Left kidney (tissue), 2 donors: ENCODE data around the gene F7. TPM values are rescaled to one million over a fixed set of nuclear protein-coding genes. Genes with fewer than 3 reads are reported as not detected.
"Not testable (repeated sequence)": the region's sequence is repeated elsewhere in the genome, so short reads cannot be mapped to it uniquely, and the experiment has no call there.

Source experiments
- DNase-seq: peaks from one replicate; pipeline ENCODE4 v3.0.0-alpha.2; 2013
- polyA plus RNA-seq: library from polyadenylated mRNA; unstranded; fragments of 120-200 nt; gene quantifications from one replicate; pipeline ENCODE4 v1.2.1, GENCODE V29; 2013; ENCODE audit not compliant: insufficient read length

The F7 gene
- polyA plus RNA-seq, 1 donor = 4.3 TPM

DNA sequence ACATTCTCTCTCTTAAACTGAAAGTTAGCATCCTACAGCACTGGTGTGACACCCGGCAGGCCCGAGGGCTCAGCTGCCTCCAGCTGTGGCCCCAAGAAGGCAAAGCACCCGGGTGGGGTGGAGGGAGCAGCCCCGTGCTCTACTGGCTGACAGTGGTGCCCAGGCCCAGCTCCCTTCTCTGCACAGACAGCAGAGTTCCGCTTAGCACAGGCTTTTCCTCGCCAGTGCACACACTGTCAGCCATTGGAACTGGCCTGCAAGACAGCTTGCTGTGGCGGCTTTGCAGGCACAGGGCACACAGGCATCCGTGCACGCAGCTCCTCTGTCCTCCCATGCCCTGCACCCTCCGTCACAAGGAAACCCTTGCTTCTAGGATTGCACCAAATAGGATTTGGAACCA lies 3.3 kb upstream of the F7 start:
- not testable (repeated sequence) for DNase-seq

DNA sequence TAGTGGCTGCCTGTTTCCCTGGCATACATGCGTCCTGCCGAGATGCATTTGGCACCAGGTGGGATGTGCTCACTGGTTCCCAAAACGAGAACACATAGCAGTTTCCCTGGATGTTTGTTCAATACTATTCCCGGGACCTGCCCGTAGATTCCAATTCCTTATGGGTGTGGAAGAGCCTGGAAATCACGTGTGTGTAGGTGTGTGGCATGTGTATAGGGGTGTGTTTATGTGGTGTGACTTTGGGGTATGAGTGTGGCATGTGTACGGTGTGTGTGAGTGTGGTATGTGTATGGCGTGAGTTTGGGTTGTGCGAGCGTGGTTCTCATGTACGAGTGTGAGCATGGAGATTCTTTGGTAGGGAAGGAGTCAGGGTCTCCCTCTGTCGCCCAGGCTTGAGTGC lies 2.9 kb upstream of the F7 start:
- DNase-seq = no peak

DNA sequence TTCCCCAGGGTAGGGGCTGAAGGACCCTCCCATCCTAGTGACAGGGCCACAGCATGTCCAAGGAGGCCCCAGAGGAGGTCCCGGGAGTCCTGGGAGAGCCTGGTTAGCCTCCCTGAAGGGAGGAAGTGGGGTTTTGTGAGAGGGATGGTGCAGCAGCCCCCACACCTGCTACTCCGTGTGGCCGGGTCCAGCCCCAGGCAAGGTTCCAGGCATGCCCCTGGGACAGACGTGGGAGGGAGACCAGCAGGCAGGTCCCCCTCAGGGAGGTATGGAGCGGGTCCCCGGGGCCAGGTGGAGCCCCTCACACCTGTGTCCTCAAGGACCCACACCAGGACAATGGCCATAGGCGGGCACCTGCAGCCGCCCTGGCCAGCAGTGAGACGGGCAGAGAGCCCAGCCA lies 1.9 kb upstream of the F7 start:
- DNase-seq = no peak

DNA sequence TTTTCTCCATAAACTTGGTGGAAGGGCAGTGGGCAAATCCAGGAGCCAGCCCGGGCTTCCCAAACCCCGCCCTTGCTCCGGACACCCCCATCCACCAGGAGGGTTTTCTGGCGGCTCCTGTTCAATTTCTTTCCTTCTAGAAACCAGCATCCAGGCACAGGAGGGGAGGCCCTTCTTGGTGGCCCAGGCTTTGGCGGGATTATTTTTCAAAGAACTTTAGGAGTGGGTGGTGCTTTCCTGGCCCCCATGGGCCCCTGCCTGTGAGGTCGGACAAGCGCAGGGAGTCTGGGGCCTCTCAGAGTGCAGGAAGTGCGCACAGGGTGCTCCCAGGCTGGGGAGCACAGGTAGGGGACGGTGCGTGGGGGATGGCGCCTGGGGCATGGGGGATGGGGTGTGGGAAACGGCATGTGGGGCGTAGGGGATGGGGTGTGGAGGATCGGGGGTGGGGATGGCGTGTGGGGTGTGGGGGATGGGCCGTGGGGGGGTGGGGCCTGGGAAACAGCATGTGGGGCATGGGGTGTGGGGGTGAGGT lies 396 bp downstream of the F7 start:
- DNase-seq = no peak

DNA sequence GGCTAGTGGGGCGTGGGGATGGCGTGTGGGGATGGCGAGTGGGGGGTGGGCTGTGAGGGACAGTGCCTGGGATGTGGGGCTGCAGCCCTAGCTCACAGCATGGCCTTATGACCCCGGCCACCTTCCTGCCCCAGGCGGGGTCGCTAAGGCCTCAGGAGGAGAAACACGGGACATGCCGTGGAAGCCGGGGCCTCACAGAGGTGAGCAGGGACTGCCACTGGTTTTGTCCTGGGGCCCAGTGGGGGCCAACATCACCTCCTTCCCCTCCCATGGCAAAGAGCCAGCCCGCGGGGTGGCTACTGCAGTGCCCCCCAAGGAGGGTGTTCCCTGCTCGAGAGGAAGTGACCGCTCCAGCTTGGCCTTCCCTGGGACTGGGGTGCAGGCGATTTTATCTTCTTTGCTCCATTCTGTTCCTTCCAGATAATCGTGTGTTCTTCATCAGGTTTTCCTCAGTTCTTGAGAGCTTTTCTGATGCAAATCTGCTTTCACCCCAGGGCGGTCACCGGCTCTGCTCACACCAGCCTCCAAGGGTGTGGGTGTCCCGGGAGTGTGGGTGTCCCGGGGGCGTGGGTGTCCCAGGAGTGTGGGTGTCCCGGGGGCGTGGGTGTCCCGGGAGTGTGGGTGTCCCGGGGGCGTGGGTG lies 1.2 kb downstream of the F7 start:
- DNase-seq = no peak

DNA sequence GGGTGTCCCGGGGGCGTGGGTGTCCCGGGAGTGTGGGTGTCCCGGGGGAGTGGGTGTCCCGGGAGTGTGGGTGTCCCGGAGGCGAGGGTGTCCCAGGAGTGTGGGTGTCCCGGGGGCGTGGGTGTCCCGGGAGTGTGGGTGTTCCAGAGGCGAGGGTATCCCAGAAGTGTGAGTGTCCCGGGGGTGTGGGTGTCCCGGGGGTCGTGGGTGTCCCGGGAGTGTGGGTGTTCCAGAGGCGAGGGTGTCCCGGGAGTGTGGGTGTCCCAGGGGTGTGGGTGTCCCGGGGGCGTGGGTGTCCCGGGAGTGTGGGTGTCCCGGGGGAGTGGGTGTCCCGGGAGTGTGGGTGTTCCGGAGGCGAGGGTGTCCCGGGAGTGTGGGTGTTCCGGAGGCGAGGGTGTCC lies 2.9 kb downstream of the F7 start:
- DNase-seq = not testable (repeated sequence)

DNA sequence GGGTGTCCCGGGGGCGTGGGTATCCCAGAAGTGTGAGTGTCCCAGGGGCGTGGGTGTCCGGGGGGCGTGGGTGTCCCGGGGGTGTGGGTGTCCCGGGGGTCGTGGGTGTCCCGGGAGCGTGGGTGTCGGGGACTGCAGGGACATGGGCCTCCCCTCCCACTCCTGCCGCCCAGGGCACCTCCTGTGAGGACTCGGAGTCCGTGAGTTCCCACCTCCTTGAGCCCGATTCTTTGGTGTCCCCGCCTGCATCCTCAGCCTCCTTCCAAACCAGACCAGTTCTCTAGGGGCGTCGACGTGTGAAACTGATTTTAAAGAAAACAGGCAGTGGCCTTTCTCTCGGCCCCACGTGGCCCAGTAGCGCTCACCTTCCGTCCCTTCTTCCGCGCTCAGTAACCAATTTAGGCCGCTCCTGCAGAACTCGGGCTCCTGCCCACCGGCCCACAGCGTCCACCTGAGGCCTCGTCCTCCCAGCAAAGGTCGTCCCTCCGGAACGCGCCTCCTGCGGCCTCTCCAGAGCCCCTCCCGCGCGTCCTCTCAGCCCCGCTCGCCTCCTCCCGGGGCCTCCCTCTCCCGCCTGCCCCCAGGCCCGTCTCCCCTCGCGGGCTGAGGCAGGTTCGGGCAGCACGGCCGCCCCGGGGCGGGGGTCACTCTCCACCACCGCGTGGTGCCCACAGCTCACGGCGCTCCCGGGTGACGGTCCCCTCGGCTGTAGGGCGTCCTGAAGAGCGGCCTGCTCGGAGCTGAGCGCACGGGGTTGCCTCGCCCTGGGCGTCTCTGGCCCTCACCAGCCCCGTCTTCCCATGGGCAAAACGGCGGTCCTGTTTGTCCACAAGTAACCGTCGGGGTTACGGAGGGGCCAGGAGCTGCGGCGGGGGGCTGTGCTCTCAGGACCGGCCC lies 3.8 kb downstream of the F7 start:
- DNase-seq = no peak

DNA sequence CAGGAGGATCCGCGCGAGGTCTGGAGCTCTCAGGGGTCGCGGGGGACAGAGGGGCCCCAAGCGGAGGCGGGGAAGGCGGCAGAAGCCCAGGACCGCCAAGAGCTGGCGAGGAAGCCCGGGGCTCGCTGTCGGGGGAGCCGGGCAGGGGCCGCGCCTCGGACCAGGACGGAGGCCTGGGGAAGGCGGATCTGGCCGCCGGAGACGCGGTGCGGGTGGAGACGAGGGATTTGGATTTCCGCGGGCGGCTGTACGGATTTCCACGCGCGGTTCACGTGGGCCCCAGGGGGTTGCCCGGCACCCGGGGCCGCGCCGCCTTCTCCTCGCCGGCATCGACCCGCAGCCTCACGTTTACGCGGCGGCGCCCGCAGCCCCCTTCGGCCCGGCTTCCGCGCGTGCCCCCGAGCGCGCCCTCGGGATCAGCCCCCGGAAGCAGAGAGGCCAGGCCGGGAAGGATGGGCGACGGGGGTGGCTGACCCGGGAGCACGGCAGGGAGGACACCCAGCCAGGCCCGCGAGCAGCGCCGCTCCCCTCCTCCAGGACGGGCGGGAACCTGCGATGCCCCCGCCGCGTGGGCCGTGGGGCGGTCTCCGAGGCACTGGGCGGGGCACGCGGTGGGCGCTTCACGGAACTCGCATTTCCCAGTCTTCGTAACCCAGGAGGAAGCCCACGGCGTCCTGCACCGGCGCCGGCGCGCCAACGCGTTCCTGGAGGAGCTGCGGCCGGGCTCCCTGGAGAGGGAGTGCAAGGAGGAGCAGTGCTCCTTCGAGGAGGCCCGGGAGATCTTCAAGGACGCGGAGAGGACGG lies 4.7 kb downstream of the F7 start:
- DNase-seq = no peak

DNA sequence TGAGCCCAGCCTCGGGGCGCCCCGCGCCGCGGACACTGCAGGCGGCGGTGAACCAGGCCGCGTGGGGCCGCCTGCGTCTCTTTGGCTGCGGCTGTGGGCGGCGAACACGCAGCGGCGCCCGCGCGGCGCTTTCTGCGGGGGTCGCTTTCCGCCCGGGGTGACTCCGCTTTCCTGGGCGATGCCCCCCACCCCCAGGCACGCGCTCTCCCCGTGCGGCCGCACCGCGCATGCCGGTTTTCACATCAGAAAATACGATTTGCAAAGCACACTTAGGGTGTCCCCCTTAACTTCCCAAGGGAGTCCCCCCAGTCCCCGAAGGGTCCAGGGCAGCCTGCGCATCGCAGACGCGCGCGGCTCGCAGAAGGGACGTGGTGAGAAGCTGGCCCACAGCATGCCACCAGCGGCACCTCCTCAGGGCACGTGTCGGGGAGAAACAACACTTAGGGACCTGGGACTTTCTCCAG lies 5.3 kb downstream of the F7 start:
- no peak for DNase-seq

DNA sequence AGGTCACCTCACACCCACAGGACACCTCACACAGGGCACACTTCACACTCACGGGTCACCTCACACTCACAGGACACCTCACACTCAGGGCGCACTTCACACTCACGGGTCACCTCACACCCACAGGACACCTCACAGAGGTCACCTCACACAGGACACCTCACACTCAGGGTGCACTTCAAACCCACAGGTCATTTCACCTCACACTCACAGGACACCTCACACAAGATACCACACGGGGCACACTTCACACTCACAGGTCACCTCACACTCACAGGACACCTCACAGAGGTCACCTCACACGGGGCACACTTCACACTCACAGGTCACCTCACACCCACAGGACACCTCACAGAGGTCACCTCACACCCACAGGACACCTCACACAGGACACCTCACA lies 6.2 kb downstream of the F7 start:
- not testable (repeated sequence) for DNase-seq

DNA sequence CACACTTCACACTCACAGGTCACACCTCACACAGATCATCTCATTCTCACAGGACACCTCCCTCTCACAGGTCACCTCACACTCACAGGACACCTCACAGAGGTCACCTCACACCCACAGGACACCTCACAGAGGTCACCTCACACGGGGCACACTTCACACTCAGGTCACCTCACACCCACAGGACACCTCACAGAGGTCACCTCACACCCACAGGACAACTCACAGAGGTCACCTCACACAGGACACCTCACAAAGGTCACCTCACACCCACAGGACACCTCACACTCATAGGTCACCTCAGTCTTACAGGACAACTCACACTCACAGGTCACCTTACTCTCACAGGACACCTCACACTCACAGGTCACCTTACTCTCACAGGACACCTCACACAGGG lies 6.9 kb downstream of the F7 start:
- not testable (repeated sequence) for DNase-seq

DNA sequence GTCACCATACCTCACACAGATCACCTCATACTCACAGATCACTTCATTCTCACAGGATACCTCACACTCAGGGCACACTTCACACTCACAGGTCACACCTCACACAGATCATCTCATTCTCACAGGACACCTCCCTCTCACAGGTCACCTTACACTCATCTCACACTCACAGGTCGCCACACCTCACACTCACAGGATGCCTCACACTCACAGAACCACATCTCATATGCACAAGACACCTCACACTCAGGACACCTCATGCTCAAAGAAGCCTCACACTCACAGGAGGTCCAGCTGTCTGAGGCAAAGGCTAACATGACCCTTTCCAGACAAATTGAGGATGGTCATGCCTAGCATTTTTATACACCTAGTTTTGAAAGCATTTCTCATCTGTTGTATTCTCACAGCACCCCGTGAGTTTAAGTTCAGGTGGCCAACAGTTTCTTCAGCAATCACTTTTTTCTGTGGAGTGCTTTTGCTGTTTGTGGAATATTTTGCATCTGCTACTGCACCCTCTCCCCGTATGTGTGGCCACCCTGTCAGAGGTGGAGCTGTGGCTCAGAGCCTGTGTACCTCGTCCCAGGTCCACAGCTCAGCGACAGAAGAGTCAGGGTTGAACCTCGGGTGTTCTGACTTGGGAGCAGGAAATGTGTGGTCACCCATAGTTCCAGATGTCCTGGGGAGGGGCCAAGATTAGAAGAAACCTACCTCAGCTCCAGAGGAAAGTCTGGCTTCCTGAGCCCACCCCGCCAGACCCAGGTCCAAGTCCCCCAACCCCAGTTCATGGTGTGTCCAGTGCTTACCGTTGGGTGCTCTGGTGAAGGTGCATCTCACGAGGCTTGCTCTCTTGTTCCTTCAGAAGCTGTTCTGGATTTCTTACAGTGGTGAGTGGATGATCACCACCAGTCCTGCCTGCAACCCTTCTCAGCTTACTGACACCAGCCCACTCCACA lies 7.6 kb downstream of the F7 start:
- DNase-seq = no peak

DNA sequence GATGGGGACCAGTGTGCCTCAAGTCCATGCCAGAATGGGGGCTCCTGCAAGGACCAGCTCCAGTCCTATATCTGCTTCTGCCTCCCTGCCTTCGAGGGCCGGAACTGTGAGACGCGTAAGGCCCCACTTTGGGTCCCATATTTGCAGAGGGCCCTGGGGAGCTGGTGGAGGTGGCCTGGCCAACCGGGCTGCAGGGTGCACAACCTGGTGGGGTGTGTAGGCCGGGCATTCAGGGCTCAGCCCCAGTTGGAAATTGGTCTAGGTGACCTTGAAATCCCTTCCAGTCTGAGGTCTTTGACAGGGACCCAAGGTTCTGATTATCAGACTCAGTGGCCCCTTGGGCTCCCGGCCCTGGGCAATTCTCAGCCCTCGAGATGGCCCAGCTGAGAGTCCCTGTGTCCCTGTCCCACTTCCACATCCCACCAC lies 8.3 kb downstream of the F7 start:
- no peak for DNase-seq

DNA sequence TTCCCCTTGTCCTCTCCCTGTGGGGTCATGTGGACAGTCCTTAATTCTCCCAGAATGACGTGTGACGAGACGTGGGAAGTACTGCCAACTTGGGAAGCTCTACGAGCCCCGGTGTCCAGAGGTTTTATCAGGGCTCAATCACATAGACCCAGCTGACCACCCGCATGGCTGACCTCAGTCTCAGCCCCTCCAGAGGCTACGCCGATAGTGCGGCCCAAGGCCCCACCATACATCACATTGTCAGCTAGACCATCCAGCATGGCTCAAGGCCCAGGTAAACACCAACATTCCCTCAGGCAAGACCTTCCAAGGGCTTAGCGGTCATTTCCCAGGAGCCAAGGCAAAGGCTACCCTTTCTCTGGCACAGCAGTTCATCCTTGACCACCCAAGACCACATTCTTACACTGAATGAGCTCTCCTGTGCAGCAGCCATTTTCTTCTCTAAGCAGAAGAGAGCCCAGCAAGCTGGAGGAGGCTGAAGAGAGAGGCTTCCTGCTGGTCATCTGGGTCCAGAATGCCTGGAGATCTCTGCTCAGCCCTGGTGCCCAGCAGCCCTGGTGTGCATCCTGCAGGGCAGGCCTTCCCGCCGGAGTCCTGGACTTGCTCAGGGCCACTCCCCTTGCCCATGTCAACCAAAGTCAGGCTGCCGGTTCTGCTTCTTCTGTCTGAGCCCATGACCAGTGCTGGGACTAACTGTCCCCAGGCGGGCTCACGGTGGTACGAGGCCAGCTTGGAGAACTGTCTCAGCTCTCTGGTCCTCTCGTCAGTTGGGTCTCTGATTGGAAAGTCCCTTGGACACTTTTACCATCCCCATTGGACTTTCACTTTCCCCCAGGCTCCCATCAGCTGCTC lies 9.1 kb downstream of the F7 start:
- no peak for DNase-seq

DNA sequence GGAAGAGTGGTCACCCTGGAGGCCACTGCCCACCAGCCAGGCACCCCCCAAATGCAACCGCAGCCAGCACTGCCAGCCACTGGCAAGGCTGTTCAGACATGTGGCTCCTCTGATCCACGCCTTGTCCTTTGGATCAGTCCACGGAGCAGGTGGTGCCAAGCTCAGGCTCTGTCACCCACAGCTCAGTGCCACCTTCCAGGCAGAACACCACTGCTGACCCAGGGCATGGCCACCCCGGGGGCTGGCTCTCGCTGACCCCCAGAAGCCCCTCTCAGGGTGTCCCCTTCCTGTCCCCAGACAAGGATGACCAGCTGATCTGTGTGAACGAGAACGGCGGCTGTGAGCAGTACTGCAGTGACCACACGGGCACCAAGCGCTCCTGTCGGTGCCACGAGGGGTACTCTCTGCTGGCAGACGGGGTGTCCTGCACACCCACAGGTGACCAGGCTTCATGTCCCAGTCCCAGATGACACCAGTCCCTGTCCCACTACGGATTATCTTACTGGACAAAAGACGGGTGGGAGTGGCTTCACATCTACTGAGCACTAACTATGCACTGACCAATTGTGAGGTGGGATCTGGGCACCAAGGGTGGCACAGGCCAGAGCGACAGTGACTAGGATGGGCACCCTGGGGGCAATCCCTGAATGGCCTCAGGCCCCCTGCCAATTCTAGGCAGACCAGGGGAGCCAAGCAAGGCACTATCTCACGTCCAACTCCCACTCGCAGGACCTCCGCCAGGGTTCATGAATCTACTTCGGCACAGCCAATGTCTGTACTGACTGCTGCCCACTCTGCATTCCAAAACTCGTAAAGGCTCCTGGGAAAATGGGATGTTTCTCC lies 10.0 kb downstream of the F7 start:
- DNase-seq = no peak

DNA sequence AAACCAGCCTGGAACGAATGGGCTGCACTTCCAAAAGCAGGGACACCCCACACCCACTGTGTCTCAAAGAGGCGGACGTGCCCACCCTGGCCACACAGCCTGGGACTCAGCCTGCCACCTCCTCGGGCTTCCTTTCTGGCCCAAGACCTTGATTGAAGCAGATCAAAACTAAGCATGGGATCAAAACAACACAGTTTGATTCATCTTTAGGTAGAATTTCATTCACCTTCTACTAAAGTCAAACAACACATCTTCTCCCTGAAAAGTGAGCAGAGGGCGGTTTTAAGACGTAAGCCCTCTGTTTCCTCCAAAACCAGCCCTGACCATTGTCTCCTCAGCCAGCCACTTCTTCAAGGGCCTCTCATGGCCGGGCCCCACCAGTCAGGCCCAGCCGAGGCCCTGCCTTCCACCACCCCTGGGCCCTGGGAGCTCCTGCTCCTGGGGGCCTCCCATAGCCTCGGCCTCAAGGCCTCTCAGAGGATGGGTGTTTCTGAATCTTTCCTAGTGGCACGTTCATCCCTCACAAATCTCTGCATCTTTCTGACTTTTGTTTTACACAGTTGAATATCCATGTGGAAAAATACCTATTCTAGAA lies 10.7 kb downstream of the F7 start:
- DNase-seq = no peak

DNA sequence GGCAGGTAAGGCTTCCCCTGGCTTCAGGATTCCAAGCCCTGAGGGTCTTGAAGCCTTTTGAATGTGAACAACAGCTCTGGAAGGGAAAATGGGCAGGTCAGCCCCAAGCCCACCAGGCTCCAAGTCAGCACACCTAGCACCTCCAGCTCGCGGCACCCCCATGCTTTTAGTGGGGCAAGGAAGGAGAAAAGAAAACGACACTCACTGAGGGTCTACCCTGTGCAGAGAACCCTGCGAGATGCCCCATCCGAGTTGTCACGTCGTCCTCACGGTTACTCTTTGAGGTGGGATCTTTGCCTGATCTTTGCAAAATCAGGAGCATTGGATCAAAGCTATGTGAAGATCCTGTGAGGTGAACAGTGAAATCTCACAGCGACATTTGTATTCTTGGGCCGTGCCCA lies 11.3 kb downstream of the F7 start:
- no peak for DNase-seq

DNA sequence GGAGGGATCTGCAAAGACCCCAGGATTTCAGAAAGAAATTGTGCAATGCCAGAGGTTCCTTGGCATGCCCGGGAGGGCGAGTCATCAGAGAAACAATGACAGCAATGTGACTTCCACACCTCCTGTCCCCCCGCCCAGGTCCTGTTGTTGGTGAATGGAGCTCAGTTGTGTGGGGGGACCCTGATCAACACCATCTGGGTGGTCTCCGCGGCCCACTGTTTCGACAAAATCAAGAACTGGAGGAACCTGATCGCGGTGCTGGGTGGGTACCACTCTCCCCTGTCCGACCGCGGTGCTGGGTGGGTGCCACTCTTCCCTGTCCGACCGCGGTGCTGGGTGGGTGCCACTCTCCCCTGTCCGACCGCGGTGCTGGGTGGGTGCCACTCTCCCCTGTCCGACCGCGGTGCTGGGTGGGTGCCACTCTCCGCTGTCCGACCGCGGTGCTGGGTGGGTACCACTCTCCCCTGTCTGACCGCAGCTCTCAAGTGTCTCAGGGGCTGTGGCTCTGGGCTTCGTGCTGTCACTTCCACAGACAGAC lies 11.8 kb downstream of the F7 start:
- DNase-seq = no peak

DNA sequence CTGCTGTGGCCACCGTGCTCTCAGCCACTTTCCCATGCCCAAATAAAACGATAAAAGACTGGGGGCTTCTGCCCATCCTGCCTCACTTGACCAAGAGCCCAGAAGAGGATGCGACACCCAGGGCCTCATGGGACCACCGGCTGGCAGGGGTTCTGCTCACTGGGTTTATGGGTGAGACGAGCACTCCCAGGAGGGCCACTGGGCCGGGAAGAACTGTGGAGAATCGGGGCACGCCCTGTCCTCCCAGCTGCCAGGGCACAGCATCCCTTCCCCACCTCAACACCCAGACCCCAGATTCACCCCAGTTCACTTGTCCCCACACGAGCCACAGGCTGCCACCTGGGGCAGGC lies 12.3 kb downstream of the F7 start:
- DNase-seq = no peak
